NCI-H1105 treated with DMSO at 0.1 percent for 48 hours (cell line): ENCODE measurements around the gene PPTC7.
"Not testable (repeated sequence)": the region's sequence is repeated elsewhere in the genome, so short reads cannot be mapped to it uniquely, and the experiment has no call there.

Experiments used
- DNase-seq: peaks from one replicate; lab custom pipeline; 2025; lab: John Stamatoyannopoulos, UW

PPTC7 gene, protein sequence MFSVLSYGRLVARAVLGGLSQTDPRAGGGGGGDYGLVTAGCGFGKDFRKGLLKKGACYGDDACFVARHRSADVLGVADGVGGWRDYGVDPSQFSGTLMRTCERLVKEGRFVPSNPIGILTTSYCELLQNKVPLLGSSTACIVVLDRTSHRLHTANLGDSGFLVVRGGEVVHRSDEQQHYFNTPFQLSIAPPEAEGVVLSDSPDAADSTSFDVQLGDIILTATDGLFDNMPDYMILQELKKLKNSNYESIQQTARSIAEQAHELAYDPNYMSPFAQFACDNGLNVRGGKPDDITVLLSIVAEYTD

DNA sequence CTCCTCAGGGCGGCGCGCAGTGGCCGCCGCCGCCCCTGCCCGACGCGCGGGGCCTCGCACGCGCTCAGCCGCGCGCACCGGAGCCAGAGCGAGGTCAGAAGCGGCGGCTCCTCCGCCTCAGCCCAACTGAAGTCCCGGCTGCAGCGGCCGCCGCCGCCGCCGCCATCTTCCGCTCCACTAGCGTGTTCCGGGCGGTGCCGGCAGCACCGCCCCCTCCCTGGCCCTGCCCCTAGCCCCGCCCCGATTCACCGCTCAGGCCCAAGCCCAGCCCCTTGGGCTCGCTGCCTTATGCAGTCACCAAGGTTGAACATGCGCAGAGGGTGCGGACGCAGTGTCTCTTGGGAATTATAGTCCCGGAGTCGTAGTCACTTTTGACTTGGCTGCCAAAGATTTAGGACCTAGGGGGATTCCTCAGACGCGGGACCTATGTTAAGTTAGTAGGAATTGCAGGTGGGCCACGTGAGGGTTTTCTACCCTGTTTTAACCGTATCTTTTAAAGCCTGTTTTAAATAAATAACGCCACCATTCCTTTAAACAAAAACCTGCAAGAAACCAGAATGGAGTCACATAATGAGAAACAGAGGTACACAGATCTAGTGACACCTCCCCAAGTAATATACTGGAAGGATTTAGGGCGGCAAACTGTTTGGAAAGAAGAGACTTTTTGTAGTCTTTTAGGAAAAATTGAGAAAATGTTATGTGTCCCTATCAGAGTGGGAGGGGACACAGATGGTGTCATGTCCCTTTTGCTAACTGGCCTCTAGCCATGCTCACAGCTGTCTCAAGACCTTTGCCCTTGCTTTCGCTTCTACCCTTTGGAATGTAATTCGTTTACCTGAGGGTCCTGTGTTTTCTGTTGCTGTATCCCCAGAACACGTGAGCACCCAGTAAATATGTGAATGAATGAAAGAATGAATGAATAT is at the start of gene PPTC7:
Gene PPTC7 (minus strand): TSS at position 182 of the 923 bp plus-strand sequence. CDS start 287 bp downstream, outside the sequence.
- DNase-seq: peak; percentile 94

DNA sequence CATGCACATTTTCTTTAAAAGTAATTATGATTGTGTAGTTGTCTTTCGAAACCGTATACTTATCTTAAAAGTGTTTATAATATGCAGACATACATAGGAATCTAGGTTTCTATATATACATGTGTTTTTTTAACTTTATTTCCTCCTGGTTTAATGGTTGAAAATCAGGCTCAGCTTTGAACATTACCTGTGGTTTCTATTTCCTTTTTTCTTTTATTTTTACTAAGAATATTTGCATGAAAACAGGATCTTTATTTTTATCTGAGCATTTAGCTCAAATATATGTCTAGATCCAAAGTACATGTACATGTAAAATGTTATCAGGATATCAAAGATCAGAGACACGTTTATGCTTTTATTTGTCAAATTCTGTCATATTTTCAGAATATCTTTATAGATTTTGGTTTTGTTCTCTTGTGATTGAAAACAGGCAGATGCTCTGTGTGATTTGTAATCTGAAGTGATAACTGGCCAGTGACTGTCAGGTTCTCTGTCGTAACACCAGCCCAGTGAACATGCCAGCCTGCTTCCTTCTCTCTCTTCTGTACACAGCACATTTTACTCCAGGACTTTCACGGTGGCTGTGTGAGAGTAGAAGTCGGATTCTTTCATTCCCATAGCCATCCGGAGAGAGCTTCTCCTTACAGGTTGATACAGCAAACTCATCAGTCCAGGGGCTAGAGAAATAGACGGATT is 44.5 kb upstream of the PPTC7 start:
- no peak for DNase-seq

DNA sequence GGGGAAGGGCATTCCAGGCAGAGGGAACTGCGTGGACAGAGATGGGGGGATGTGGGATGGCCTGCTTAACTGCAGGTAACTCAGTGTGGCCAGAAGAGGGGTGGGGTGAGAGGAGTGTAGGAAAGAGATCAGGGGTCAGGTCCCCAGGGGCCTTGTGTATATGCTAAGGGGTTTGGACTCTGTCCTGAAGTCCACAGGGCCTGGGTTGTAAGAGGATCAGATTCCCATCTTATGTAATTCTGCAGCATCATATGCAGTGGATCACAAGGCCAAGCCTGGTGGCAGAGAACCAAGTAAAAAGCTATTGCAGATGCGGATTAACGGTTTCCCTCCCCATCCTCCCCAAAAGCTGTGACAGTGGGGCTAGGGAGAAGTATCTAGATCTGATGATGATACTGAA is 39.5 kb upstream of the PPTC7 start:
- DNase-seq: no peak

DNA sequence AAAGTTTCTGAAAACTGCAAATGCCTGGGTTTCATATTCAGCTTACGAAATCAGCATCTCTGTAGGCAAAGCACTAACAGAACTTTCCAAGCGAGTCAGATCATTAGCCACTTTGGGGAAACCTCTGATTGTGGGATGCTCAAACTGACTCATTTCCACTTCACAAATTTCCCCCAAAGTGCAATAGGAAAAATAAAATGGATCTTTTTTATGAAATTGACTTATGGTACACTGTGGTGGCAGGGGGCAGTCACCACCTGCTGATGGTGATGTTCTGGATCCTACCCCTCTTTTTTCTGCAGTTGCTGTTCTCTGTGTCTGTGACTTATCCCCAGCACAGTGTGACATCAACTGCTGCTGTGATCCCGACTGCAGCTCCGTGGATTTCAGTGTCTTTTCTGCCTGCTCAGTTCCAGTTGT is 36.4 kb upstream of the PPTC7 start:
- DNase-seq: no peak

DNA sequence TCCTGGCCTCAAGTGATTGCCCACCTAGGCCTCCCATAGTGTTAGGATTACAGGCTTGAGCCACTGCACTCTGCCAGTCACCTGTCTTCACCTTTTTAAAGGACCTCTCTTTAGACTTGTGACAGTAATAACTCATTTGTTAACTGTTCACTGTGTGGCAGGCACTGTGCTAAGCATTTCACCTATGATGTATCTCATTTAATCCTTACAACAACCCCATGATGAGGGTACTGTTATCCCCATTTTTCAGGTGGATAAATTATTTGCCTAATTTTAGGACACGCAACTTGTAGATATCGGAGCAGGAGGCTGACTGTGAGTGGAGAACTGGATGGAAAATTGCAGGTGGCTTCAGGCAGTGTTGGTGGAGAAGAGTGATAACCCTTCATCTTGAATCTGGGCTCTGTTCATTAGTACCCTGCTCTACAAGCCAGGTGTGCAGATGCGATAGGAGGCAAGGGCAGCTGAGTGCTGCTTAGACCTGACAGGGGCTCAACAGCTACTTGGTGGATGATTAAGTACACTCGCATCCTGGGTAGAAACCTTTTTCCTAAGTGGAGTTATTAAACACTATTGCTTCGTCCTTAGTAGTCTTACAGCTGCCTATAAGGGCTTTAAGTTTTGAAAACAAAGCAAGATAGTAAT is 33.5 kb upstream of the PPTC7 start:
- no peak for DNase-seq

DNA sequence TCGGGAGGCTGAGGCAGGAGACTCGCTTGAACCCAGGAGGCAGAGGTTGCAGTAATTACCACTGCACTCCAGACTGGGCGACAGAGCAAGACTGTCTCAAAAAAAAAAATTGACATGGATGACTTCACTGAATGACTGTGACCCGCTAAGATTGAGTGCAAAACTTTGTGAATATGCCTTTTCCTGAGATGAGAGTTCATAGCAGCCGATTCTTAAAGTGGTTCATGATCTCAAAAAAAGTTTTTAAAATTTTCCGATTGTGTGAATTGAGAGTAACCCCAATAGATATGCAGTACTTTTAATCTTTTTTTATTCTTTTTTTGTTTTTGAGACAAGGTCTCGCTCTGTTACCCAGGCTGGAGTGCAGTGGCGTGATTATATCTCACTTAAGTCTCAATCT is 32.1 kb upstream of the PPTC7 start:
- no peak for DNase-seq

DNA sequence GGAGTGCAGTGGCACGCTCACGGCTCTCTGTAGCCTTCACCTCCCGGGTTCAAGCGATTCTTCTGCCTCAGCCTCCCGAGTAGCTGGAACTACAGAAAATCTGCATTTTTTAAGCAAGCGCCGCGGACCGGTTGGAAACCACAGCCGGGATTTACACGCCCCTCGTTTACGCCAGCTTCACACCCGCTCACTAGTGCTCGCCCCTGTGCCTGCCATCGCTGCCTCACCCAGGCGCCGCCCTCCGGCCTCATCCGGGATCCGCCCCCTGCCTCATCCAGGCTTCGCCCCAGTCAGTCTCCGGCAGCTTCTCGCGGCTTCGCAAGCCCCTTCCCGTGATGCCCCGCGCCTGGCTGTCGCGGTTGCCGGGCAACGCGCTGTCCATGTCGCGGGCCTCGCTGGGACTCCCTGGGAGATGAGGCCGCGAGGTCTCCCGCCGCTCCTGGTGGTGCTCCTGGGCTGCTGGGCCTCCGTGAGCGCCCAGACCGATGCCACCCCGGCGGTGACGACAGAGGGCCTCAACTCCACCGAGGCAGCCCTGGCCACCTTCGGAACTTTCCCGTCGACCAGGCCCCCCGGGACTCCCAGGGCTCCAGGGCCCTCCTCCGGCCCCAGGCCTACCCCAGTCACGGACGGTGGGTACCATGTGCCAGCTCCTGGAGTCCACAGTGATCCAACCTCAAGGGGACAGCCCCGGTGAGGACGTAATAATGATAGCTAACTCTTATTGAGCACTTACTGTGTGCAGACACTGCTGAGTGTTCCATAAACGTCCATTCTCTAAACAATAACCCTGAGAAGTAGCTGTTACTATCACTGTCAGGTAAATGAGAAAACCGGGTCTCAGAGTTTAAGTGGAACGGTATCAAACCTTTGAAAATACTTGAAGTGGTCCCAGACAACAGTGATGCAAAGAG is 30.9 kb upstream of the PPTC7 start, which contains the start of gene TCTN1:
Gene TCTN1 (plus strand): TSS at position 359 of the 914 bp plus-strand sequence. CDS start 54 bp downstream, at position 413.
- peak; percentile 96 for DNase-seq

DNA sequence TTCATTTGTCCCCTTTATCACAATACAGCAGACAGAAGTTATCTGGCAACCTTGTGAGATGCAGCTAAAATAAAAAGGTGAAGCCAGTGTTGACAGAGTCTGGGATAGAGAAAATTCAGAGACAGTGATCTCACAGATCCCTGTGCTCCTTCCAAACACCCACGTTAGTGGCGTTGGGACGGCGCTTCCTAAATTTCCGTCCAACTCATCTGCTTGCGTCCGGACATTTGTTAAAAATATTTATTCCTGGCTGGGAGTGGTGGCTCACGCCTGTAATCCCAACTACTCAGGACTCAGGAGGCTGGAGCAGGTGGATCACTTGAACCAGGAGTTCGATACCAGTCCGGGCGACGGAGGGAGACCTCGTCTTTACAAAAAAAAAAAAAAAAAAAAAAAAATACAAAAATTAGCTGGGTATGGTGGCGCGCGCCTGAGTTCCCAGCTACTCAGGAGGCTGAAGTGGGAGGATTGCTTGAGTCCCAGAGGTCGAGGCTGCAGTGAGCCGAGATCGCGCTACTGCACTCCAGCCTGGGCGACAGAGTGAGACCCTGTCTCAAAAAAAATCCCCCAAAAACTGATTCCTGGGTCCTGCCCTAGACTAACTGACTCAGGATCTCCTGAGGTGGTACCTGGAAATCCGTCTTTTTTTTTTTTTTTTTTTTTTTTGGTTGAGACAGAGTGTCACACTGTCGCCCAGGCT is 30.1 kb upstream of the PPTC7 start:
- no peak for DNase-seq

DNA sequence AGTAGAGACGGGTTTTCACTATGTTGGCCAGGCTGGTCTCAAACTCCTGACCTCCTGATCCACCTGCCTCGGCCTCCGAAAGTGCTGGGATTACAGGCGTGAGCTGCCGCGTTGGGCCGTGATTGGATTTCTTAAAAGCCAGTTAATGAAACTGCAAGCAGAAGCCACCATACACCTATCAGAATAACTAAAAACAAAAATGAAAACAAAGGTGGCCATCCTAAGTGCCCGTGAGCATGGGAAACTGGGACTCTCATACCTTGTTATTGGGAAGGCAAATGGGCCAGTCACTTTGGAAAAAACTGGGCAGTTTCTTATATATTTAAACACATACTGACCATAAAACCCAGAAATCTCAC is 23.1 kb upstream of the PPTC7 start:
- no peak for DNase-seq

DNA sequence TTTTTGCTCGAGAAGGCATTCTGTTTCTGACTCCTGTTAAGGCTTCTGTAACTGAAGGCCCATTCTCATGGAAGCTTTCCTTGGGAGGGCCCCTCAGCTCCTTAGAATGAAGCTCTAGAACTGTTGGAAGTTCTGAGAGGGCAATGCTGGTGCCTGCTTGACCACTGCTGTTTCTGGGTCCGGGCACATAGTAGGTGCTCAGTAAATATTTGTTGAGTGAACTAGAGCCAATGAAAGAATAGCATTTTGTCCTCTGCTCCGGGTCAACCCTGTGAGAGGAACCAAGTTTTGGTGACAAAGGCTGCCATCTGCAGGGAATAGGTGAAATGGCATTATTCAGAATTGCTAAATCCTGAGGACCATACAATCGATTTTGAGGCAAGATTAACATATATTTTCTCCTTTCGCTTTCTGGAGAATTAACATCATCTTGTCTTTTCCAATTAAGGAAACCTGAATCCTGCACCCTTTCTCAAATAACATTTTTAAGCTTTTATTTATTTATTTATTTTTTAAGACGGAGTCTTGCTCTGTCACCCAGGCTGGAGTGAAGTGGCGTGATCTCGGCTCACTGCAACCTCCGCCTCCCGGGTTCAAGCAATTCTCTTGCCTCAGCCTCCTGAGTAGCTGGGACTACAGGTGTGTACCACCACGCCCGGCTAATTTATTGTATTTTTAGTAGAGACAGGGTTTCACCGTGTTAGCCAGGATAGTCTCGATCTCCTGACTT is 19.1 kb upstream of the PPTC7 start:
- peak; percentile 19 for DNase-seq

DNA sequence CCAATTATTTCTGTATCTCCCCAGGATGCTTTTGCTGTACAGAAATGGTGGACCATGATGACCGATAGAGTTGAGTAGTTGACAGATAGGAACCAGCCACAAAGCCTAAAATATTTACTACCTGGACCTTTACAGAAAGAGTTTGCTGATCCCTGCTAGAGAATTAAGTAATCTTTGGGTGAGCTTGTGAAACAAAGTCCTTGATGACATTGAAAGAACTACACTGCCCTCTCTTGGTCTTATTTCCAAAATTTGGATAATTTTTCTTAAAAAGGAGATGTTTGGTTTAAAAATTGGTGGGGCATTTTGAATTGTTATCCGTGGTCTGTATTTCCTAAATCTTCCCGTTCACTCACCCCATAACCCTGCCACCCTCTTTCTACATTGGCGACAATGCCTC is 17.1 kb upstream of the PPTC7 start:
- DNase-seq: peak; percentile 26

DNA sequence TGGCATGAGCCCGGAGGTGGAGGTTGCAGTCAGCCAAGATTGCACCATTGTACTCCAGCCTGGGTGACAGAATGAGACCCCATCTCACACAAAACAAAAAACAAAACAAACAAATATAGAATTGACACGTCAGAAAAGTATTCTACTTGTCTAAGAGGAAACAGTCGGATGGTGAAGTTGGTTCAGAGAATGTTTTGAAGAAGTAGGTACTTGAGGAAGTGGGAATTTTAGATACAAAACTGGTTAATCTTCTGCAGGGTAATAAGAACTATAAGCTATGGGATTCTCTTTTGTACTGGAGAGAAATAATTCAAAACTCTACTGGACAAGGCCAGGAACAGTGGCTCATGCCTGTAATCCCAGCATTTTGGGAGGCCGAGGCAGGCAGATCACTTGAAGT is 16.2 kb upstream of the PPTC7 start:
- DNase-seq: no peak

DNA sequence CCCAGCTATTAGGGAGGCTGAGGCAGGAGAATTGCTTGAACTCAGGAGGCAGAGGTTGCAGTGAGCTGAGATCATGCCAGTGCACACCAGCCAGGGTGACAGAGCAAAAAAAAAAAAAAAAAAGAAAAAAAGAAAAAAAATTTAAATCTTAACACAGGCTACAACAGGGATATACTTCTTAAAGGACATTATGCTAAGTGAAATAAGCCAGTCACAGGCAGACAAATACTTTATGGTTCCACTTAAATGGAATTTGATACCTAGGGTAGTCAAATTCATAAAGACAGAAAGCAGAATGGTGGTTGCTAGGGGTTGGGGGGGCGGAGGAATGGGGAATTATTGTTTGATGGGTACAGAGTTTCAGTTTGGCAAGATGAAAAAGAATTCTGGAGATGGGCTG is 14.8 kb upstream of the PPTC7 start:
- no peak for DNase-seq

DNA sequence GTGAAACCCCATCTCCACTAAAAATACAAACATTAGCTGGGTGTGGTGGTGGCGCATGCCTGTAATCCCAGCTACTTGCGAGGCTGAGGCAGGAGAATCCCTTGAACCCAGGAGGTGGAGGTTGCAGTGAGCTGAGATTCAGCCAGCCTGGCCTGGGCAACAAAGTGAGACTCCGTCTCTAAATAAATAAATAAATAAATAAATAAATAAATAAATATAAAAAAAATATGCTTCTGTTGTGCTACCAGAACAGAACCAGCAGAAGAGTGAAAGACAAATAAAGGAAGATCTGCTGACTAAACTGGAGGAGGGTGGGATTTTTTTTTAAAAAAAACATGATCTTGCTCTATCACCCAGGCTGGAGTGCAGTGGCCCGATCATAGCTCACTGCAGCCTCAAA is 9.8 kb upstream of the PPTC7 start:
- not testable (repeated sequence) for DNase-seq

DNA sequence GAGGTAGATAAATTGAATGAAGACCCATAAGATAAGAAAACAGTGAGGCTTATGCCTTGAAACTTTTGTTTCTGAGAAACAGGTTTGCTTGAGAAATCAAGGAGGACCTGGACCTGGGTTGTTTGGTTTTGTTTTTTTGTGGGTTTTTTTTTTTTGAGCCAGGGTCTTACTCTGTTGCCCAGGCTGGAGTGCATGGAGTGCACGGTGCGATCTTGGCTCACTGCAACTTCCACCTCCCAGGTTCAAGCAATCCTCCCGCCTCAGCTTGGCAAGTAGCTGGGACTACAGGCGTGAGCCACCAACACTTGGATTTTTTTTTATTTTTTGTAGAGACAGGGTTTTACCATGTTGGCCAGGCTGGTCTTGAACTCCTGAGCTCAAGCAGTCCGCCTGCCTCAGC is 9.0 kb upstream of the PPTC7 start:
- no peak for DNase-seq

DNA sequence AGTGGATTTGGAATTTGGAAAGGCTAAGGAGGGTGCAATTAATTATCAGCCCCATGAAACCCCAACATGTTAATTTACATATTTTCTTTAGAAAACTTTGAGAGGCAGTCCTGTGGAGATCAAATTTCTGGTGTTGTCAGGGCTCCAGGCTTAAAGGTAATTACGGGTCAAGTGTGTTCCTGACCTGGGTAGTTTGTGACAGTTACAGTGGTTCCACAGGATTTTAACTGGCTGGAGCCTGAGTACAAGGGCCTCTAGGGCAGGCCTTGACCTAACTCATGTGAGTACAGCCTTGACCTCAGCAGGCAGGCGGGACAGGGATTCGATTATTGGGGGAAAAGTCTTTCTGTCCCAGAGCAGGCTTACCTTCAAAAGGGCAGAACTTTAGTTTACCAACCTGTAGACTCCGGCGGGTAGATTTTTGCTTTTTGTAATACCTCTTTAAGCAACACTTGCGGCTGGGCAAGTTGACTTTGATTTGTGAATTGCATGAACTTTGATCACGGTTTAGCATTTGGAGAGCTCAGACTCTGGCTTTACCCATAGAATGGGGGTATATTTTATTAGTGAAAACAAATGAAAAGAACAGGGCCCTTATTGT is 8.4 kb upstream of the PPTC7 start:
- peak; percentile 57 for DNase-seq

DNA sequence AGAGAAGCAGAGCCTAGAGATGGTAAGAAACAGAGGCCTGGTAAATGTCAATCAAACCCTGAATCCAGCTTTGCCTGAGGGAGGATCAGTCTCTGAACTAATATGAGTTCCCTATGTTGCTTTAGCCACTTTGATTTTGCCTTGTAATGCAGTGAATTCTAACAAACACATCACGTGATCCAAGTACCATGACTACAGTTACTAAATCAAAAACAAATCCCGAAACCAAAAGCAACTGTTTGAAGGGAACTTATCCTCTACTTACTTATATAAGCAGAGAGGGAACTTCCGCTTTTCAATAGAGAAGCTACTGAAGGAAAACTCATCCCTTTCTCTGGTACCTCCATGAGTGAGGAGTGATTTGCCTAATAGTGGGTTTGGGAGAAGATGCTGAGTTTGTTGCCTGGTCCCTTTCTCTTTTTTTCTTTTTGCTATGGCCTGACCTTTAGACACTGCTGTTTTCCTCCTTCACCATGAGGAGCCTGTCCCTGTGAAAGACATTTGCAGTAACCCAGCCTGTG is 7.7 kb upstream of the PPTC7 start:
- no peak for DNase-seq

DNA sequence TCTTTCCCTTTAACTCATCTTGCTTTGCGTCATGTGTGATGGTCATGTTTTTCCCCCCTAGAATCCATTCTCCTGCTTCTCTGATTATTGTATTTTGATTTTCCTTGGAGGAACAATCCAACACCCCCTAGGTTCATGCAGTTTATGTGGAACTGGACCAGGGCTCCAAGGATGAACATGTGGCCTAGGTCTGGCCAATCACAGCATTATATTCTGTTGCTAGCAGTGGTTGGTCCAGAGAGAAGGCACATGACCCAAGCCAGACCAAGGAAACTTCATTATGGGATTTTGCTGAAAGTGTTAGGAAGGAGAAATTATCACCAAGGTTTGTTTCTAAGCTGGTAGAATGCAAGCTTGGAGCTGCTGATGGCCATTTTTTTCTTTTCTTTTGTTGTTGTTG is 6.9 kb upstream of the PPTC7 start:
- no peak for DNase-seq

DNA sequence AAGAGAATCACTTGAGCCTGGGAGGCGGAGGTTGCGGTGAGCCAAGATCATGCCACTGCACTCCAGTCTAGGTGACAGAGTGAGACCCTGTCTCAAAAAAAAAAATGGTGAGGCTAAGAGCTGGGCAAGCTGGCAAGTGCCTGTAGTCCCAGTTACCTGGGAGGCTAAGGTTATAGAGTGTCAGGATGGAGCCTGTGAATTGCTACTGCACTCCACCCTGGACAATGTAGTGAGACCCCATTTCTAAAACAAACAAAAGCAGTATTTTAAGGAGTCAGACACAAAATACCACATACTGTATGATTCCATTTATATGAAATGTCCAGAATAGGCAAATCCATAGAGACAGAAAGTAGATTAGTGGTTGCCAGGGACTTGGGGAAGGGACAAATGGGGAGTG is 4.0 kb upstream of the PPTC7 start:
- not testable (repeated sequence) for DNase-seq
